Natural killer cell (primary cell): ENCODE results near the gene RAD51B. TPM values are rescaled to one million over a fixed set of nuclear protein-coding genes. Genes with fewer than 3 reads are reported as not detected.
"Not testable (repeated sequence)": the region's sequence is repeated elsewhere in the genome, so short reads cannot be mapped to it uniquely, and the experiment has no call there.

Experiments
- ATAC-seq, 3 donors: fragments of 150-1000 bp in 2 of 3; fragments of 200-7000 bp in 1 of 3; cut with Tn5 transposase; 1 replicate in 1 of 3; 2 replicates in 2 of 3; pipeline ENCODE4 v1.10.0; 2021; ENCODE audit warnings: mild to moderate bottlenecking in 2 of 3, moderate library complexity in 2 of 3
- DNase-seq, 2 donors: peaks; one replicate each; pipeline versions ENCODE4 v3.0.0 to v3.0.0-alpha.2; 2013 to 2021; ENCODE audit warnings: mixed read lengths in 1 of 2
- H3K27ac ChIP-seq: one replicate; pipeline ENCODE4 v1.5.1; 2013; ENCODE audit warnings: mild to moderate bottlenecking, low read length
- H3K27me3 ChIP-seq: one replicate; pipeline ENCODE4 v1.6.1; 2013; ENCODE audit warnings: low read length; ENCODE audit not compliant: control insufficient read depth, insufficient read depth
- H3K36me3 ChIP-seq: one replicate; pipeline ENCODE4 v1.6.1; 2013; ENCODE audit warnings: low read length; ENCODE audit not compliant: control insufficient read depth, insufficient read depth
- H3K4me1 ChIP-seq: one replicate; pipeline ENCODE4 v1.6.1; 2013; ENCODE audit warnings: low read length; ENCODE audit not compliant: control insufficient read depth, insufficient read depth
- H3K4me3 ChIP-seq: one replicate; pipeline ENCODE4 v1.5.1; 2013; ENCODE audit warnings: low read length
- H3K9me3 ChIP-seq: one replicate; pipeline ENCODE4 v1.6.1; 2013; ENCODE audit warnings: low read length; ENCODE audit not compliant: control insufficient read depth, insufficient read depth
- H3K27ac Mint-ChIP-seq, 2 donors: one replicate each; pipeline ENCODE4 v1.8.0; 2022; ENCODE audit warnings: mild to moderate bottlenecking in 2 of 2, mixed read lengths in 2 of 2, moderate library complexity in 1 of 2
- H3K27me3 Mint-ChIP-seq, 2 donors: one replicate each; pipeline ENCODE4 v1.8.0; 2022; ENCODE audit warnings: low read depth in 2 of 2, mixed read lengths in 2 of 2
- H3K36me3 Mint-ChIP-seq: one replicate; pipeline ENCODE4 v1.8.0; 2022; ENCODE audit warnings: mixed read lengths
- H3K4me1 Mint-ChIP-seq, 2 donors: one replicate each; pipeline ENCODE4 v1.8.0; 2022; ENCODE audit warnings: mixed read lengths in 2 of 2
- H3K4me3 Mint-ChIP-seq: one replicate; pipeline ENCODE4 v1.8.0; 2022; ENCODE audit warnings: mild to moderate bottlenecking, moderate library complexity, mixed read lengths
- H3K9me3 Mint-ChIP-seq, 2 donors: one replicate each; pipeline ENCODE4 v1.8.0; 2022; ENCODE audit warnings: mixed read lengths in 2 of 2
- WGBS: methylation state at CpG from one replicate; pipeline ENCODE4 v1.1.7; 2013; ENCODE audit warnings: missing lambda C conversion rate; ENCODE audit not compliant: insufficient coverage; 5-methylcytosine and 5-hydroxymethylcytosine counted together
- intact Hi-C: fragments of 100-400 bp; cut with micrococcal nuclease; formaldehyde crosslinking; loops from one replicate; pipeline ENCODE4 v1.14.2; 2022
- total RNA-seq, 4 donors: library from RNA; stranded (reverse); fragments of 120-200 nt in 1 of 4; gene quantifications; one replicate each; pipeline versions ENCODE4 v1.2.3 to v1.2.4, GENCODE V29; 2013 to 2022
- TF ChIP-seq, protein P1 (sequence below): fragments of 200-600 bp; IDR thresholded peaks from one replicate; pipeline ENCODE4 v1.8.0; 2022; ENCODE audit warnings: antibody characterized with exemption

The RAD51B gene
- total RNA-seq, 3 donors from 2014 or later (not counting 1 experiment from before 2014, with no cell fraction given) = 28.1 to 37.6 (median 28.6) TPM

DNA sequence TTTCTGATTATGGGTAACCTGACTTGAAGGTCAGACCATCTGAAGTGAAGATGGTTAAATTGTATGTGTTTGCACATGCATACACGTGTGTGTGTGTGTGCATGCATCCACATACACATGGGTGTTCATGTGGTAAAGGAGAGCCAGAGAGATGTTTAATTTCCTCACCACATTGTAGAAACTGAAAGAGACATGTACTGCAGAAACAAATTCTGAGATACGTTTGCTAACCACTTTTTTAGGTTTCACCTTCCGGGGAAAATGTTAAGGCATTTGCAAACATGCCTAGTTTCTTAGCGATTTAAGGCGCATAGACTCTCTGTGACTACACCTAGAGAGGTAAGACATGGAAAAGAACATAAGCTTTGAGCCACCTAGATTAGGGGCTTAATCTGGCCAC, 362.9 kb downstream of the RAD51B start:
- H3K4me1 ChIP-seq = peaks cover 4% of the 10 kb centered on the region
- WGBS = 17% methylated on average over 5 of the region's 5 CpGs
- TF ChIP-seq, protein P1, sequence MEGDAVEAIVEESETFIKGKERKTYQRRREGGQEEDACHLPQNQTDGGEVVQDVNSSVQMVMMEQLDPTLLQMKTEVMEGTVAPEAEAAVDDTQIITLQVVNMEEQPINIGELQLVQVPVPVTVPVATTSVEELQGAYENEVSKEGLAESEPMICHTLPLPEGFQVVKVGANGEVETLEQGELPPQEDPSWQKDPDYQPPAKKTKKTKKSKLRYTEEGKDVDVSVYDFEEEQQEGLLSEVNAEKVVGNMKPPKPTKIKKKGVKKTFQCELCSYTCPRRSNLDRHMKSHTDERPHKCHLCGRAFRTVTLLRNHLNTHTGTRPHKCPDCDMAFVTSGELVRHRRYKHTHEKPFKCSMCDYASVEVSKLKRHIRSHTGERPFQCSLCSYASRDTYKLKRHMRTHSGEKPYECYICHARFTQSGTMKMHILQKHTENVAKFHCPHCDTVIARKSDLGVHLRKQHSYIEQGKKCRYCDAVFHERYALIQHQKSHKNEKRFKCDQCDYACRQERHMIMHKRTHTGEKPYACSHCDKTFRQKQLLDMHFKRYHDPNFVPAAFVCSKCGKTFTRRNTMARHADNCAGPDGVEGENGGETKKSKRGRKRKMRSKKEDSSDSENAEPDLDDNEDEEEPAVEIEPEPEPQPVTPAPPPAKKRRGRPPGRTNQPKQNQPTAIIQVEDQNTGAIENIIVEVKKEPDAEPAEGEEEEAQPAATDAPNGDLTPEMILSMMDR = no peak
- no peaks in the 10 kb centered on the region for H3K36me3 ChIP-seq
- Mint-ChIP-seq H3K27ac (peak overlapping the region; percentile 52 to 85), H3K36me3 (no peaks in the 10 kb centered on the region), H3K27me3 (no peaks in the 10 kb centered on the region), H3K4me3 (peak overlapping the region; percentile 54), H3K9me3 (no peaks in the 10 kb centered on the region), H3K4me1 (peaks cover 26 to 27% of the 10 kb centered on the region in 2 donors)
- DNase-seq = peak in 1 of 2 donors; percentile 12
- no peaks in the 10 kb centered on the region for H3K27me3 ChIP-seq
- no peak overlapping the region for H3K4me3 ChIP-seq
- H3K9me3 ChIP-seq = no peaks in the 10 kb centered on the region
- peak overlapping the region; percentile 44 for H3K27ac ChIP-seq
- intact Hi-C loops = no loop called here
- peak; percentile 49 to 75 (median 67) for ATAC-seq

DNA sequence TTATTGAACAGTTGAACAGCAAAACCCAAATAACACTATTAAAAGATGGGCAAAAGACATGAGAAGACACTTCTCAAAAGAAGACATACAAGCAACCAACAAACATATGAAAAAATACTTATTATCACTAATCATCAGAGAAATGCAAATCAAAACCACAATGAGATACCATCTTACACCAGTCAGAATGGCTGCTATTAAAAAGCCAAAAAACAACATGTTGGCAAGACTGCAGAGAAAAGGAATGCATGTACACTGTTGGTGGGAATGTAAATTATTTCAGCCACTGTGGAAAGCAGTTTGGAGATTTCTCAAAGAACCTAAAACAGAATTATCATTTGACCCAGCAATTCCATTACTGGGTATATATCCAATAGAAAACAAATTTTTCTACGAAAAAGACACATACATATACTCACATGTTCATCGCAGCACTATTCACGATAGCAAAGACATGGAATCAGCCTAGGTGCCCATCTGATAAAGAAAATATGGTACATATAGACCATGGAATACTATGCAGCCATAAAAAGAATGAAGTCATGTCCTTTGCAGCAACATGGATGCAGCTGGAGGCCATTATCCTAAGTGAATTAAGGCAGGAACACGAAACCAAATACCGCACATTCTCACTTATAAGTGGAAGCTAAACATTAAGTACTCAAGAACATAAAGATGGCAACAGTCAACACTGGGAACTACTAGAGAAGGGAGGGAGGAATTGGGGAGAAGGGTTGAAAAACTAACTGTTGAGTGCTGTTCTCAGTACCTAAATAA, 367.1 kb downstream of the RAD51B start:
- H3K4me1 ChIP-seq, H3K9me3 Mint-ChIP-seq, H3K27me3 ChIP-seq, H3K4me3 ChIP-seq, H3K27me3 Mint-ChIP-seq, H3K36me3 ChIP-seq, ATAC-seq, H3K9me3 ChIP-seq, H3K36me3 Mint-ChIP-seq, H3K27ac ChIP-seq, DNase-seq, H3K4me3 Mint-ChIP-seq, intact Hi-C loops, H3K27ac Mint-ChIP-seq: not testable (repeated sequence)
- H3K4me1 Mint-ChIP-seq = peaks cover 14 to 16% of the 10 kb centered on the region in 2 donors
- WGBS = 95% methylated on average over 3 of the region's 5 CpGs

DNA sequence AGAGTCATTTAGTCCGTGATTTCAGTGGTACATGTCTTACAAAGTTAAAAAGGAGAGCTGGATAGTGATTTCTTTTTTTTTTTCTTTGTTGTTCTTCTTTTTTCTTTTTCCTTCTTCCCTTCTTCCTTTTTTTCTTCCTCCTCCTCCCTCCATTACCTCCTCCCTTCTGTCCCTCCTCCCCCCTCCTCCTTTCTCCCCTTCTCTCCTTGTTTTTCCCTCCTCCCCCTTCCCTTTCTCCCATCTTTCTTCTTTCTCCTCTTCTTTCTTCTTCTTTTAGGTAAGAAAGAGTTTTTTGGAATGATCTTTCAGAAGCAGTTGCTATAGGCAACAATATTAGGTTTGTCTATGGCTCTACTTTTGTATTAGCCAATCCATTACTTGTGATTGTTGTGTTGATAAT, 368.6 kb downstream of the RAD51B start:
- Histone ChIP-seq H3K4me3 (no peak overlapping the region), H3K36me3 (no peaks in the 10 kb centered on the region), H3K4me1 (peaks cover 1% of the 10 kb centered on the region), H3K27me3 (no peaks in the 10 kb centered on the region), H3K27ac (no peak overlapping the region), H3K9me3 (no peaks in the 10 kb centered on the region)
- intact Hi-C loops = no loop called here
- no peaks in the 10 kb centered on the region for H3K9me3 Mint-ChIP-seq
- no peak overlapping the region for H3K4me3 Mint-ChIP-seq
- H3K4me1 Mint-ChIP-seq = peaks cover 0 to under 1% of the 10 kb centered on the region in 2 donors
- WGBS = no CpG with 5 or more reads among the region's 1 CpG
- no peak overlapping the region for H3K27ac Mint-ChIP-seq
- TF ChIP-seq, protein P1 = no peak
- ATAC-seq = no peak
- H3K27me3 Mint-ChIP-seq = no peaks in the 10 kb centered on the region
- no peak for DNase-seq
- H3K36me3 Mint-ChIP-seq = no peaks in the 10 kb centered on the region

DNA sequence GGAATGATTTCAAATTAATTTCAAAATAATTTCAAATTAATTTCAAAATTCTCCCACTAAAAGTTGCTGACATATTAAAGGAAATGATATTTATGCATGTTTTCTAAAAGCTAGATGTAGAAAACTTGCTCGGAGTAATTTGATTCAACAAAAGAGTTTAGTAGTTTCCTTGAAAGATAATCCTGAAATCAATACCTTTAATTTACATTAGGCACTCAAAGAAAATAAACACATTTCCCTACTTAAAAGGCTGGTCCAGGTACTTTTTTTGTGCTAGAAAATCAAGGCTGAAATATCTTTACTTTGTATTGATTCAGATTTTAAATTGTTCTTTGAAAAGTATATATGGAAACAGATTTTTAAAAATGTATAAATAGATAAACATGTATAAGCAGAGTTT, 370.5 kb downstream of the RAD51B start:
- Mint-ChIP-seq H3K9me3 (no peaks in the 10 kb centered on the region), H3K4me1 (no peaks in the 10 kb centered on the region), H3K27ac (no peak overlapping the region), H3K27me3 (no peaks in the 10 kb centered on the region), H3K4me3 (no peak overlapping the region), H3K36me3 (no peaks in the 10 kb centered on the region)
- TF ChIP-seq, protein P1 = no peak
- H3K4me1 ChIP-seq = no peaks in the 10 kb centered on the region
- H3K36me3 ChIP-seq = no peaks in the 10 kb centered on the region
- H3K27ac ChIP-seq = no peak overlapping the region
- intact Hi-C loops = no loop called here
- no peaks in the 10 kb centered on the region for H3K9me3 ChIP-seq
- no peaks in the 10 kb centered on the region for H3K27me3 ChIP-seq
- no peak for DNase-seq
- no CpG with 5 or more reads among the region's 1 CpG for WGBS
- H3K4me3 ChIP-seq = no peak overlapping the region
- ATAC-seq = no peak
